ENCODE results near the gene DYNAP.

DYNAP gene, protein sequence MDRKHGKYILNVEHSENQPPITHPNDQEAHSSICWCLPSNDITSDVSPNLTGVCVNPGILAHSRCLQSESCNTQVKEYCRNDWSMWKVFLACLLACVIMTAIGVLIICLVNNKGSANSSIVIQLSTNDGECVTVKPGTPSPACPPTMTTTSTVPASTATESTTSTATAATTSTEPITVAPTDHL

GRCh38 chr18:54590945-54591344 is at the start of gene DYNAP:
TSS of gene DYNAP (plus strand) at chr18:54591245. CDS start at chr18:54591283, 38 bp downstream.
- DNase-seq (ENCODE audit: low read depth), result no peak

DNA sequence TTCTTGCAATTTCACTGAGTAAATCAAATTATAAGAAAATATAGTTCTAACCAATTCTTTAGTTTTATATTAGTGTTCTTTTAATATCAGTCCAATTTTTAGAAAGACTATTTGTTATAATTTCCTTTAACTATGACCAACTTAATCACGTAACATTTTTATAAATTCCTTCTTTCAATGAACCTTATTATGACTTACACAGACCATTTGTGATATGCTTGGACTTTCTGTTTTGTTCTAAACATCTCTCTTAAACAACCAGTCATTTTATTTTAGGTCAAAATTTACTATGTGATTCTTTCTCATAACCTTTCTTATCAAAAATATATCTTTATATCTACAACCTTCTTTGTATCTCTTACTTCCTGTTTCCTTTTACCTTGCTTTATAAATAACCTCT is 39.5 kb upstream of the DYNAP start:
- no peak for DNase-seq (ENCODE audit: low read depth)

DNA sequence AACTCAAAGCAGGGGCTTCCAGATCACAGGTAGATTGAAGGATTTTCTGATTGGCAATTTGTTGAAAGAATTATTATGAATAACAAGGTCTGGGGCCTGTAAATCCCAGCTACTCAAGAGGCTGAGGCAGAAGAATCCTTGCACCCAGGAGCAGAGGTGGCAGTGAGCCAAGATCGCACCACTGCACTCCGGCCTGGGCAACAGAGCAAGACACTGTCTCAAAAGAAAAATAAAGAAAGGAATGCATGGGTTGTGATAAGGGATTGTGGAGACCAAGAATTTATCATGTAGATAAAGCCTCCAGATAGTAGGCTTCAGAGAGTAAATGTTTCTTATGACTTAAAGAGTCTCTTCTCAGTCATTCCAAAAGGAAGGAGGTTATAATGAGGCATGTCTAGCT is 35.8 kb upstream of the DYNAP start:
- no peak for DNase-seq (ENCODE audit: low read depth)

DNA sequence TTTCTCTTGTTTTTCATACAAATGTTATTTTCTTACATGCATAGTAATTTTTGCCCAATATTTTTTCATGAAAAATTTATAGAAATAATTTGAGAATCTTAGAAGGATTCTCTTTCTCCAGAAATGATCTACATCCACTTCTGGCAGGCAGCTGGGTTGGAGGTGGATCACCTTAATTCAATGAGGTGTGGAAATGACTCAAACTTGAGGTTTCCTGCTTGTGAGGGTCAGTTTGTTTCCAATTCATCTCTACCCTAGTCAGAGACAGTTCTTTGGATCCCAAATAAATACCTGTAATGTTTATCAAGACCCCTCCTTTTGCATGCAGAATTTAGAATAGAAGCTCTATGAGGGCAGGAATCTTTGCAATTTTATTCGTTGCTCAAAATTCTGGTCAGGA is 35.0 kb upstream of the DYNAP start:
- no peak for DNase-seq (ENCODE audit: low read depth)

DNA sequence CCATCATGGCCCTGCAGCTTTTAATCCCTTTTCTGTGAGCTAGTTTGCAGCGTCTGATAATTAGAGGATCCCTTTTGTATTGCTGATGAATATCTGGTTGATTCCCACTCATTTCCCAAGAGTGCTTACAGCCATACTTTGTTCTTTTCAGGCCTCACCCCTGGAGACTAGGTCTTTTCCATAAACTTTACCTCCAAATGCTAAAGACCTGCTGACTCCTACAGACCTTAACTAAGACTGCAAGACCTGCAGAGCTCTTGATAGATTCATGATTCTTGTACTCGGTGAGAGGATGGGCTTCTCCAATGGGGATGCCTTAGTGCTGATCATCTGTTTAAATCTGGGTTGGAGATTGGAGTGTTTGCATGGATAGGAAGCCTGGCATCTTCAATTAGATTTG is 33.1 kb upstream of the DYNAP start:
- DNase-seq (ENCODE audit: low read depth), result no peak

GRCh38 chr18:54558609-54559585 is 32.1 kb upstream of the DYNAP start:
- DNase-seq (ENCODE audit: low read depth), result no peak

DNA sequence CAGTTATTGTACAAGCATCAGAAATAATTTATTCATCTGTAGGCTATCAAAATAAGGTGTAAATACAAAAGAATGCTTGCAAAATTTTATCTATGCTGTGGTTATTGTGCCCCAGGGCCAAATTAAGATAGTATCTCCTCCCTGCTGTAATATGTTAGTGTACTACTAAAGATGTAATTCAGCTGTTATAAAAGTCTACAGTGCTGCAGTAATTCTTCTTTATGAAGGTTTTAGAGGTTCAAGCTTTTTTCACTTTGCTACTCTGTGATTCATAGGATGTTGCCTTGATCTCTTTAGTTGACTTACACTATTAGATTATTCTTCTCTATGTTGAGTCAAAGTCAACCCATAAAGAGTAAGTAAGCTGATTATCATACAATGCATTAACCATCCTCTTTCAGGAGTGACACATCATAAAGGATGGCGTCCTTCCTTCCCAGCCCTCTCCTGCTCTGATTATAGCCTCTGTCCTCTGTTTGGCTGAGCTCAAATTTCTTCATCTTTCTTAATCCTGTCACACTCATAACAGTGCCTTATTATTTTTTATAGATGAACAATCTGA is 29.3 kb upstream of the DYNAP start:
- DNase-seq (ENCODE audit: low read depth), result no peak

GRCh38 chr18:54580202-54580729 is 10.8 kb upstream of the DYNAP start:
- DNase-seq (ENCODE audit: low read depth), result no peak

- no peak for DNase-seq (ENCODE audit: low read depth)
Observed at GRCh38 chr18:54584065-54584464, 7.0 kb upstream of the DYNAP start.

GRCh38 chr18:54585743-54586142 is 5.3 kb upstream of the DYNAP start:
- DNase-seq (ENCODE audit: low read depth), result no peak

DNA sequence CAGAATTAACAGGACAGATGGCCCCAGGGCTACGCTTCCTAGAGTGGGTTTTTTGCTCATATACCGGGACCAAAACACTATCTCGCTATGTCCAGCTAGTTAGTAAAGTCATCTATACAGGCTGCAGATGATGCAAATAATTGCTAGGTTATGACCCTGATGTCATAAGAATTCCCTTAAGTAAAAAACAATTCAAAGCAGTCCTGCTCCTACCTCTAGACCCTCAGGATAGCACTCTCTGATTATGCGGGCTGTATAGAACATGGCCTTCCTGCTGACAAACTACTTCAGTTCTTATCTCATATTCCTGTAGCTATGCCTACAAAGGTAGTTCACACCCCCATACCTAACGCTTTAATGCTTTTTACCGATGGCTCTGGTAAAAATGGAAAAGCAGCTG is 13.2 kb downstream of the DYNAP start:
- DNase-seq (ENCODE audit: low read depth), result no peak

GRCh38 chr18:54606835-54607212 is 15.8 kb downstream of the DYNAP start:
- DNase-seq (ENCODE audit: low read depth), result no peak

DNA sequence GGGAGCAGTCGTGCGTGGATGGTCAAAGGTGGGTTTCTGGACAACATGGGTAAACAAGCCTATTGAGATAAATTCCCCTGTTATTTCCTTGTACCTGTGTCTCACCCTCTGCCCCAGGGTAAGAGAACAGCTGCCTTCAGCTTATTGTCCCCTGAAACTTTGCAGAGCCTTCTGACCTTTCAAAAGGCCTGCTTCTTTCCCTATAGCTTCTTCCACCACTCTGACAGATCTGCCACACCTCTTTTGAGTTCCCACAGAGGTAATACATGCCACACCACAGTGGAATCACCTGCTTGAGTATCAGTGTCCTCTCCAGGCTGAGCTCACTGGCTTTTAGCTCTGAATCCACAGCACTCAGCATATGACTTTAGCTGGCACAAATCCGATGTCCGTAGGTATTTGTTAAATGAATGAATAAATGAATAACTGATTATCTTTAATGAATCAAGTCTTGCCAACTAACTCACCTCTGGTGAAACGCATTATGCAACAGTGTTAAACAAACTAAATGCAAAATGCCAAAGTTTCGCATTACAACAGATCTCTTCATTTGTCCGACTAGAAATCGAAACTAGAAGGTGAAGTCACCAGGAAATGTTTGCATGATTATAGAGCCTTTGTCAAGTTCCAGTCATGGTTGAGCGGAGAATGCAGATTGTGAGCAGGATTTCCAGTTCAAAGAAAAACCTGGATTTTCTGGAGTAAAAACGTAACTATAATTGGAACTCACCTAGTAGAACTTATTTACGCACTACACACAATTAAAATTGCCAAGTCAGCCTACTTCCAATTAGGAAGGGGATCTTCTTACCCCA is 16.4 kb downstream of the DYNAP start:
- DNase-seq (ENCODE audit: low read depth), result peak; percentile 13

GRCh38 chr18:54608028-54608642 is 17.1 kb downstream of the DYNAP start:
- DNase-seq (ENCODE audit: low read depth), result peak; percentile 45

DNA sequence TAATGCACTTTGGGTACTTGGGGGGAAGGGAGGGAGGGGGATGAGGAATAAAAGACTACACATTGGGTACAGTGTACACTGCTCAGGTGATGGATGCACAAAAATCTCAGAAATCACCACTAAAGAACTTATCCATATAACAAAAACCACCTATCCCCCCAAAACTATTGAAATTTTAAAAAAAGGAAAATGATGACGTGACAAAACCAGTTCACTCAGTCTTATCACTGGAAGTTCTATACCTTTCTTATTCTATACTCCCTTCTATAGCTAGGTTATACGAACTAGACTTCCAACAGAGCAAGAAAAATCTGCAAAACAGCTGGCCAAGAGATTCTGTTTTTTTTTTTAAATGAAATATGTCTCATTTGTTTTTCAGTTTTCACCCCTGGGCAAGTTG is 20.8 kb downstream of the DYNAP start:
- DNase-seq (ENCODE audit: low read depth), result no peak

GRCh38 chr18:54612237-54612636 is 21.2 kb downstream of the DYNAP start:
- peak; percentile 21 for DNase-seq (ENCODE audit: low read depth)

GRCh38 chr18:54613174-54613573 is 22.1 kb downstream of the DYNAP start:
- no peak for DNase-seq (ENCODE audit: low read depth)

- DNase-seq (ENCODE audit: low read depth), result no peak
Observed at GRCh38 chr18:54616220-54616848, 25.3 kb downstream of the DYNAP start.

DNA sequence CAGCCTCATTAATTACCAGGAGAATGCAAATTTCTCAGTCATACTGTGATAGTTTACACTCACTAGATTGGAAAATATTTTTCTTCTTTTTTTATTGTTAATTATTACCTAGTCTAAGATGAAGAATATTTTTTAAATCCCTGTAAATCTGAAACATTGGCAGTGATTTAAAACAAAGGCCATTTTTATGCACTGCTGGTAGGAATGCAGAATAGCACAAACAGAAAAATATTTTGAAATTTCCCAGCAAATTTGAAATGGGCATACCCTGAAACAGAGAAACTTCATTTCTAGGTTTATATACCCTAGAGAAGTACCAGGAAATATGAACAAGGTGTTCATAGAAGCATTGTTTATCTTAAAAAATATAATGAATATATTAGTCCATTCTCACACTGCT is 31.0 kb downstream of the DYNAP start:
- DNase-seq (ENCODE audit: low read depth), result no peak

GRCh38 chr18:54626779-54627178 is 35.7 kb downstream of the DYNAP start:
- no peak for DNase-seq (ENCODE audit: low read depth)

GRCh38 chr18:54630963-54631362 is 39.9 kb downstream of the DYNAP start:
- DNase-seq (ENCODE audit: low read depth), result no peak

Data from fibroblast of gingiva (primary cell).